Posterior vena cava (tissue), 2 donors: ENCODE measurements around the gene NCOR2. TPM values are rescaled to one million over a fixed set of nuclear protein-coding genes. Genes with fewer than 3 reads are reported as not detected.

Source experiments
- DNase-seq: peaks from one replicate; pipeline ENCODE4 v3.0.0-alpha.2; 2020; ENCODE audit warnings: low spot score
- intact Hi-C, 2 donors: fragments of 100-400 bp; cut with DNase I; formaldehyde crosslinking; loops; one replicate each; pipeline versions ENCODE4 v1.14.1 to v1.14.2; 2022 to 2023
- total RNA-seq, 2 donors: library from RNA; stranded (reverse); fragmentation: NEBNext Ultra II Directional; extraction: Animal tissue kit (Norgen Biotek cat#: 25700); gene quantifications; one replicate each; pipeline ENCODE4 v1.2.1, GENCODE V29; 2021
- donor health status: DM: yes; HTN: yes; CAD: no.
- donor health status: DM: yes; HTN: yes; CAD: no.

NCOR2 gene
- total RNA-seq, 2 donors from 2014 or later = 210 to 279 TPM

GRCh38 chr12:124564232-124564958 lies 3.0 kb downstream of the NCOR2 start:
- intact Hi-C loops = loop anchor here (5.0 to 10.0 kb wide), 3 partner anchors 182 to 527 kb away; no protein-coding TSS in a partner anchor
- DNase-seq = no peak

GRCh38 chr12:124563809-124564208 lies 3.6 kb downstream of the NCOR2 start:
- intact Hi-C loops = loop anchor here (1.0 to 10.0 kb wide), 4 partner anchors 34 to 527 kb away; no protein-coding TSS in a partner anchor
- DNase-seq = no peak

- no peak for DNase-seq
- intact Hi-C loops = loop anchor here (1.0 to 10.0 kb wide), 4 partner anchors 33 to 526 kb away; no protein-coding TSS in a partner anchor
Observed at GRCh38 chr12:124563401-124563800, 4.0 kb downstream of the NCOR2 start.

GRCh38 chr12:124562796-124563181 lies 4.6 kb downstream of the NCOR2 start:
- intact Hi-C loops = loop anchor here (1.0 to 10.0 kb wide), 4 partner anchors 32 to 525 kb away; no protein-coding TSS in a partner anchor
- no peak for DNase-seq

- DNase-seq = no peak
- intact Hi-C loops = loop anchor here (5.0 to 10.0 kb wide), 3 partner anchors 180 to 525 kb away; no protein-coding TSS in a partner anchor
Observed at GRCh38 chr12:124562018-124562795, 5.2 kb downstream of the NCOR2 start.

- intact Hi-C loops = loop anchor here (5.0 to 10.0 kb wide), 3 partner anchors 179 to 524 kb away; no protein-coding TSS in a partner anchor
- DNase-seq = no peak
Observed at GRCh38 chr12:124561231-124561630, 6.2 kb downstream of the NCOR2 start.

- DNase-seq = no peak
- intact Hi-C loops = loop anchor here (5.0 to 10.0 kb wide), 3 partner anchors 178 to 523 kb away; no protein-coding TSS in a partner anchor
Observed at GRCh38 chr12:124560146-124560890, 7.1 kb downstream of the NCOR2 start.

- no peak for DNase-seq
Observed at GRCh38 chr12:124559182-124560017, 8.0 kb downstream of the NCOR2 start.

GRCh38 chr12:124558313-124558712 lies 9.1 kb downstream of the NCOR2 start:
- DNase-seq = no peak
- intact Hi-C loops = no loop called here

More at GRCh38 chr12:124559182-124560017, 8.0 kb downstream of the NCOR2 start:
- intact Hi-C loops = loop anchor here (5.0 to 10.0 kb wide), 3 partner anchors 177 to 522 kb away; no protein-coding TSS in a partner anchor

GRCh38 chr12:124557518-124558223 lies 9.7 kb downstream of the NCOR2 start:
- intact Hi-C loops = no loop called here

GRCh38 chr12:124556896-124557501 lies 10.4 kb downstream of the NCOR2 start:
- no peak for DNase-seq
- intact Hi-C loops = no loop called here

More at GRCh38 chr12:124557518-124558223, 9.7 kb downstream of the NCOR2 start:
- no peak for DNase-seq

- no peak for DNase-seq
- intact Hi-C loops = no loop called here
Observed at GRCh38 chr12:124556074-124556466, 11.3 kb downstream of the NCOR2 start.

GRCh38 chr12:124555168-124556073 lies 12.0 kb downstream of the NCOR2 start:
- no peak for DNase-seq
- intact Hi-C loops = no loop called here

- intact Hi-C loops = no loop called here
- no peak for DNase-seq
Observed at GRCh38 chr12:124554429-124555029, 12.9 kb downstream of the NCOR2 start.

GRCh38 chr12:124553862-124554428 lies 13.5 kb downstream of the NCOR2 start:
- intact Hi-C loops = no loop called here
- DNase-seq = no peak
